Panc1 (cell line): Measurements from ENCODE around the gene GPX7. TPM values are rescaled to one million over a fixed set of nuclear protein-coding genes. Genes with fewer than 3 reads are reported as not detected.

Source experiments
- ATAC-seq: fragments of 200-7000 bp; cut with Tn5 transposase; 2 replicates; pipeline ENCODE4 v1.9.1; 2020; ENCODE audit warnings: mild to moderate bottlenecking, moderate library complexity
- BruUV-seq: library from RNA; stranded (reverse); fragments of 400-500 nt; replicated peaks from 2 replicates; lab custom pipeline; 2021; lab: Mats Ljungman, UMichigan
- CTCF ChIA-PET: fragments of 300-600 bp; sonication (Branson Sonifier 250); formaldehyde crosslinking; loops from one replicate; lab custom pipeline; 2022; ENCODE audit warnings: antibody characterized with exemption; lab: Charles Lee
- POLR2A ChIA-PET: fragments of 300-600 bp; sonication (Branson Sonifier 250); formaldehyde crosslinking; loops from one replicate; lab custom pipeline; 2022; ENCODE audit warnings: antibody characterized with exemption; lab: Charles Lee
- DNase-seq: peaks from one replicate; pipeline ENCODE4 v3.0.0-alpha.2; 2010; ENCODE audit warnings: low read depth, low spot score
- H3K27ac ChIP-seq: 2 replicates; pipeline ENCODE4 v1.5.1; 2011; ENCODE audit warnings: mild to moderate bottlenecking, low read length, inconsistent platforms
- H3K27me3 ChIP-seq: fragments of 200-500 bp; sonication (Bioruptor generic); 2 replicates; pipeline ENCODE4 v1.6.0; 2014; ENCODE audit warnings: low read length, inconsistent platforms; ENCODE audit not compliant: control insufficient read depth, insufficient read depth
- H3K36me3 ChIP-seq: fragments of 200-500 bp; sonication (Bioruptor generic); 2 replicates; pipeline ENCODE4 v1.5.1; 2014; ENCODE audit warnings: inconsistent platforms, mild to moderate bottlenecking, low read length, moderate library complexity; ENCODE audit not compliant: control insufficient read depth, insufficient read depth
- H3K4me1 ChIP-seq: 2 replicates; pipeline ENCODE4 v1.5.1; 2011; ENCODE audit warnings: inconsistent platforms, mild to moderate bottlenecking, low read length, moderate library complexity; ENCODE audit not compliant: control insufficient read depth, insufficient read depth
- H3K4me3 ChIP-seq, 2 experiments: 2 replicates each; pipeline ENCODE4 v1.5.1; 2011 to 2012; ENCODE audit warnings: low read depth in 2 of 2, low read length in 2 of 2, mild to moderate bottlenecking in 2 of 2, inconsistent platforms in 1 of 2, moderate library complexity in 1 of 2
- H3K9me3 ChIP-seq: fragments of 200-500 bp; sonication (Bioruptor generic); 2 replicates; pipeline ENCODE4 v1.5.1; 2014; ENCODE audit warnings: low read depth, mild to moderate bottlenecking, inconsistent platforms, low read length, moderate library complexity; ENCODE audit not compliant: control insufficient read depth, insufficient read depth
- CTCF ChIP-seq: fragments of 450-650 bp; IDR thresholded peaks from 2 replicates; pipeline ENCODE4 v1.5.1; 2017; ENCODE audit warnings: mild to moderate bottlenecking
- POLR2AphosphoS5 ChIP-seq: IDR thresholded peaks from 2 replicates; pipeline ENCODE4 v1.6.1; 2012; ENCODE audit warnings: mild to moderate bottlenecking, low read depth, low read length, moderate library complexity
- REST ChIP-seq, 2 experiments: IDR thresholded peaks; 2 replicates each; pipeline ENCODE4 v1.6.1; 2011 to 2012; ENCODE audit warnings: low read depth in 2 of 2, control low read depth in 1 of 2, low read length in 1 of 2, mild to moderate bottlenecking in 1 of 2, moderate library complexity in 1 of 2; ENCODE audit not compliant: insufficient read depth in 1 of 2
- SIN3A ChIP-seq: IDR thresholded peaks from 2 replicates; pipeline ENCODE4 v1.6.1; 2012; ENCODE audit warnings: low read depth, mild to moderate bottlenecking, low read length, moderate library complexity, borderline replicate concordance; ENCODE audit not compliant: insufficient read depth
- TCF7L2 ChIP-seq: IDR thresholded peaks from 2 replicates; pipeline ENCODE4 v1.6.1; 2011; ENCODE audit warnings: mild to moderate bottlenecking, low read depth, low read length, inconsistent platforms
- in situ Hi-C: cut with HindIII; loops from 2 replicates; pipeline ENCODE4 v1.10.0; 2016; ENCODE audit warnings: low sequenced_read_pairs, low pct_unique_long_range_greater_than_20kb
- intact Hi-C: fragments of 100-400 bp; cut with micrococcal nuclease; formaldehyde crosslinking; loops from one replicate; pipeline ENCODE4 v1.10.0; 2022; ENCODE audit not compliant: unreplicated experiment
- total RNA-seq: library from RNA; stranded (reverse); gene quantifications from one replicate; pipeline ENCODE4 v1.2.1, GENCODE V29; 2021; ENCODE audit not compliant: unreplicated experiment

GPX7 gene
- total RNA-seq, 1 experiment from 2014 or later, result 11.2 TPM

- Histone ChIP-seq H3K27ac (no peak overlapping the region), H3K36me3 (no peaks in the 10 kb centered on the region), H3K9me3 (no peaks in the 10 kb centered on the region), H3K4me3 (no peak overlapping the region), H3K27me3 (no peaks in the 10 kb centered on the region), H3K4me1 (peaks cover 9% of the 10 kb centered on the region; the same call in 1 of the 2 replicates)
- no peak for ATAC-seq
- POLR2A ChIA-PET, result no interaction called here
- BruUV-seq, result no TSS peak
- no peak for DNase-seq
- in situ Hi-C loops (no loop called here), intact Hi-C loops (no loop called here)
- CTCF ChIA-PET, result no interaction called here
- TF ChIP-seq CTCF (no peak), TCF7L2 (no peak), REST (IDR thresholded peaks at IDR 0.05; ENCODE audit: insufficient read depth in 1 of 2, low read depth in 2 of 2, low read length in 1 of 2) (no peak), SIN3A (no peak)
These were observed 1.5 kb upstream of the GPX7 start for GRCh38 chr1:52600533-52601179.

GRCh38 chr1:52601519-52601918 lies 652 bp upstream of the GPX7 start:
- ChIA-PET POLR2A (no interaction called here), CTCF (no interaction called here)
- Histone ChIP-seq H3K27ac (no peak overlapping the region; the same call in 1 of the 2 replicates), H3K4me3 (peak overlapping the region in 1 of 2 experiments; percentile 58; a peak in 2 of 4 replicates), H3K27me3 (no peaks in the 10 kb centered on the region), H3K4me1 (peaks cover 9% of the 10 kb centered on the region; the same call in 1 of the 2 replicates), H3K9me3 (no peaks in the 10 kb centered on the region), H3K36me3 (no peaks in the 10 kb centered on the region)
- ATAC-seq (no peak), DNase-seq (no peak)
- TF ChIP-seq POLR2AphosphoS5 (no peak), CTCF (no peak), REST (IDR thresholded peaks at IDR 0.05; ENCODE audit: insufficient read depth in 1 of 2, low read depth in 2 of 2, low read length in 1 of 2) (no peak)
- BruUV-seq, result no TSS peak
- in situ Hi-C loops, result no loop called here
- intact Hi-C loops, result no loop called here
